ENCODE data around the gene METAP1.

METAP1 gene

DNA sequence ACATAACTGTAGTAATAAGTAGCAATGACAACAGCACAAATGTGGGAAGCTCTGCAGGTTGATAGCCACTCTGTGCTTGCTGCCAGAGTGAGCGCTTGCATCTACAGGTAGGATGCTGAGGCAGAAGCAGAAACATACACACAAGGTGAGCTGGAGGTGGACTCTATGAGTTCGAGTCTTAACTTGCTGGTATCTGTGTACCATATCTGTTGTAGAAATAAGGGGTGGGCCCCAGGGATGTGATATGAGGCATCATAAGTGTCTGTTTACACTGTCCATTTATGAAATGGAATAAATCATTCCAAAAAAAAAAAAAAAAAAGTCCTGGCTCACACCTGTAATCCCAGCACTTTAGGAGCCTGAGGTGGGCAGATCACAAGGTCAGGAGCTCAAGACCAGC is 33.8 kb upstream of the METAP1 start:
- TF ChIP-seq, protein P1, sequence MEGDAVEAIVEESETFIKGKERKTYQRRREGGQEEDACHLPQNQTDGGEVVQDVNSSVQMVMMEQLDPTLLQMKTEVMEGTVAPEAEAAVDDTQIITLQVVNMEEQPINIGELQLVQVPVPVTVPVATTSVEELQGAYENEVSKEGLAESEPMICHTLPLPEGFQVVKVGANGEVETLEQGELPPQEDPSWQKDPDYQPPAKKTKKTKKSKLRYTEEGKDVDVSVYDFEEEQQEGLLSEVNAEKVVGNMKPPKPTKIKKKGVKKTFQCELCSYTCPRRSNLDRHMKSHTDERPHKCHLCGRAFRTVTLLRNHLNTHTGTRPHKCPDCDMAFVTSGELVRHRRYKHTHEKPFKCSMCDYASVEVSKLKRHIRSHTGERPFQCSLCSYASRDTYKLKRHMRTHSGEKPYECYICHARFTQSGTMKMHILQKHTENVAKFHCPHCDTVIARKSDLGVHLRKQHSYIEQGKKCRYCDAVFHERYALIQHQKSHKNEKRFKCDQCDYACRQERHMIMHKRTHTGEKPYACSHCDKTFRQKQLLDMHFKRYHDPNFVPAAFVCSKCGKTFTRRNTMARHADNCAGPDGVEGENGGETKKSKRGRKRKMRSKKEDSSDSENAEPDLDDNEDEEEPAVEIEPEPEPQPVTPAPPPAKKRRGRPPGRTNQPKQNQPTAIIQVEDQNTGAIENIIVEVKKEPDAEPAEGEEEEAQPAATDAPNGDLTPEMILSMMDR (conservative IDR thresholded peaks at IDR 0.05; ENCODE audit: low read length): no peak
- DNase-seq (ENCODE audit: low read depth): no peak
- H3K4me3 ChIP-seq (ENCODE audit: low read length): no peak overlapping the region

DNA sequence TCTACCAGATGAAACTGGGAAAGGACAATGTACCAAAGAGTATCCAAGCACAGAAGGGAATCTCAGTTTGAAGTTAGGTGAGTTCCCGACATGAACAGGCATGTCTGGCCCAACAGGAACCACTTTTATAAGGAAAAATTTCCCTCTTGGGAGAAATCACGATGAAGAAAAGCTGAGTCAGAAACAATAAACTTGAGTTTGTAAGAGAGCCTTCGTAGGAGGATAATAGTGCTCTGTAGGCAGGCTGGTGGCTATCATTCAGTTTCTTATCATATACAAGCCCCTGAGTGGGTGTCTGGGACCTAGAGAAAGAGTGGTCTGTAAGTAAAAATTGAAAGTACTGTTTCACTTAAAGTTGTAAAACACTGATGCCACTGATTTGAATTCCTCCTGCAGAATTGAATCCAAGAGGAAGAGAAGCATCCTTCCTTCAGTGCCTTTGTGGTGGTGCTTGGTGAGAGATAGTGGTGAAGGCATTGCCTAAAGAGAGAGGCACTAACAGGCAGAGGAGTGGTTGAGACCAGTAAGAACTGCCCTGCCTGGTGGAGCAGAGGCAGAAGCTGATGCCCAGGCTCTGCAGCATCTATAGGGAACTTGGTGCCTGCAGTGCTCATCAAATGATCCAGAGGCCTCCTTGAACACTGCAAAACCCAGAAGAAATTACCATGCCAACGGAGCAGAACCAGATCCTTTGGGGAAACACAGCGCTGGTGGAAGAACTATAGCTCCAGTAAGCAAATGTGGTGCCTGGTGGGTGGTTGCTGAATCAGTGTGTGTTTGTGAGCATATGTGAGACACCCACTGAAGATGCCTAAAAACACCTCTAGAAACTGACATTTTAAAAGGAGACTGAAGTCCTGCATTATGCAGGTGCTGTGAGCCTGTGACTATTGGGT is 31.7 kb upstream of the METAP1 start:
- DNase-seq (ENCODE audit: low read depth): no peak
- H3K4me3 ChIP-seq (ENCODE audit: low read length): no peak overlapping the region
- TF ChIP-seq, protein P1 (conservative IDR thresholded peaks at IDR 0.05; ENCODE audit: low read length): no peak

DNA sequence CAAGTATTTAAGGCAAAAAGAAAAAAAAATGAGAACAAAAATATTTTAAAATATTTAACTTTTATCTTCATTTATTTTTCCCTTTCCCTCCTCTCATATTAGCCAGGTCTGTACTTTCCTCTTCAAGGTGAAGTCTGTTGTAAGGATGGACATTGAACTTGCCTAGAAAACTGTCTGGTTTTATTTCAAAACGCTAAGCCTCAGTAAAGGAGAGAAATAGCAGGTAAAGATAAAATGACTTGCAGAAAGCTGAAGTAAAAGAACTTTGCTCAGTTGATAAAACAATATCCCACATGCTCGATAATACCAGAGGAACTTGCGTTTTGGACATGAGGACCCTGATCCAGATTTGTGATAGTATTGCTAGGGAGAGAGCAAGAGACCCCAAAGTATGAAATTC is 28.6 kb upstream of the METAP1 start:
- no peak overlapping the region for H3K4me3 ChIP-seq (ENCODE audit: low read length)
- TF ChIP-seq, protein P1 (conservative IDR thresholded peaks at IDR 0.05; ENCODE audit: low read length): no peak
- no peak for DNase-seq (ENCODE audit: low read depth)

DNA sequence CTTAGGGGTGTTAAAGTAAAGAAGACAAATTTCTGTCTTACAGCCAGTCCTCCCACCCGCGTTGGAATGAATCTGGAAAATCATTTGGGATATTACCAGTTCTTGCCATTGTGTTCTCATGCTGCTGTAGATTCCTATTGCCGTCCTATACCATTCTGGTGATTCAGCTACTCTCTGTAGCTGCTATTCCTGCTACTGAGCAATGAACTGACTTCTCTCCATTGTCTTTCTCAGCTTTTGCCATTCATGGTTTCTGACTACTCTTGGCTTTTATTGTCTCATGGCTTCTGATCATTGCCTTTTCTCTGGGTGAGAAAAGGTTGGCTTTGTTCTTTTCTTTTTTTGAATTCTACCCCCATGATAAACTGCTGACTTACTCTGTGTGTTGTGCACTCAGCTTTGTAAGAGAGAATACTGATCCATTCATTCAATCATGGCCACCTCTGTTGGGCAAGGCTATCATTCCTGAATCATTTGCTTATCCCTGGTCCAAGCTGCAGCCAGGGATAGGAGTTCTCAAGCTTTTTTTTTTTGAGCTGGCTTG is 27.7 kb upstream of the METAP1 start:
- no peak overlapping the region for H3K4me3 ChIP-seq (ENCODE audit: low read length)
- TF ChIP-seq, protein P1 (conservative IDR thresholded peaks at IDR 0.05; ENCODE audit: low read length): no peak
- no peak for DNase-seq (ENCODE audit: low read depth)

DNA sequence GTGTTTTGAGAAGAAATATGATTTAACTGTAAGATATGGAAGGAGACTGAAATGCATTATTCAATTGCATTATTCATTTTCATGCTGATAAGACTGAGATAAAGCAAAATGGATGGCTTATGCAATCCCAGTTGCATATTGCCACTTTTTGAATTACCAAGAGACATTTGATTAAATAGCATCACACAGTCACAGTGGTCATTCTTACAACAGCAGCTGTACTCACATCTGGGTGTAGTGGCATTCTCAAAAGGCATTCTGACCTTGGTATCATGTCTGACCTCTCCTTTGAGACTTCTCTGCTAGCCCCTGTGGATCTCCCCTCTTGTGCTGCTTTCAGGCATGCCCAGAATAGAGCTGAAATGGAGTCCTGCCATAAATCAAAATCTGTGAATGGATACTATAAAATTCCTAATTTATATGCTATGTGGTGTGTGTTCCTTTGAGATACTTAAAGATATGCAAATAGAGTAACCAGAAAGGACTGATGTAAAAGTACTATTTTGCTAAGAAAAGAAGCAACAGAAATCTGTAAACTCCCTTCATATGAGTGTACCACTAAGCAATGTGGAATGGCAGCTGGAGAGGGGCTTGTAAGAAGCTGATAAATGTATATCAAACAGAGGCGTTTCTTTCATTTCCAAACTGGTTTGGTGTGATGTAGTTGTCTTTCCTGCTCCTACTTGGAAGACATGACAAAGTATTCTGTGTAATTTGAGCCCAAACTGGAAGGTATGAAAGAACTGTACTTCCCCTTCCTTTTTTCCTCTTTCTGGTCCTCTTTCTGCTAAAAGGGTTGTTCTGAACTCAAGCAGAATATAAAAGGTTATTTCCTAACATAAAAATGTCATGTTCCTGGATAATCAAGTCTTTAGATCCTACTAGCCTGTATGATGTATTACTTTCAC is 25.4 kb upstream of the METAP1 start:
- TF ChIP-seq, protein P1 (conservative IDR thresholded peaks at IDR 0.05; ENCODE audit: low read length): no peak
- H3K4me3 ChIP-seq (ENCODE audit: low read length): no peak overlapping the region
- DNase-seq (ENCODE audit: low read depth): no peak

DNA sequence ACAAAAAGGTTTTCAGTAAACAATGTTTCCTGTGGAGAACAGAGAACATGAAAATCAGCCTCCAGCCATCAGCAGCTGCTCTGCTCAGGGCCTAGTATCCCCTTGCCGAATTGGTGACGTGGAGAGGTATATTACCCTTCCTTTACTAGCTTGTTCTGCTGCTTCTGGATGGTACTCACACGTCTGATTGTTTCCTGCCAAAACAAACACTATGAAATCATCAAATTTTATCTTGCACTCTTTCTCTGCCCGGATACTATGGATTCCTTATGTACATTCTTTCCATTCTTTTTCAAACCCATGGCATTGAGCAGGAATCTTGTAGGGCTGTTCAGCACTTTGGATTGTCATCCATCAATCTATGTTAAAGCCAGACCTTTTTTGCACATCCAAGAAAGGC is 18.8 kb upstream of the METAP1 start:
- TF ChIP-seq, protein P1 (conservative IDR thresholded peaks at IDR 0.05; ENCODE audit: low read length): no peak
- no peak for DNase-seq (ENCODE audit: low read depth)
- no peak overlapping the region for H3K4me3 ChIP-seq (ENCODE audit: low read length)

Data from AG10803 (cell line).